ENCODE measurements around the gene ADRM1. TPM values are rescaled to one million over a fixed set of nuclear protein-coding genes. Genes with fewer than 3 reads are reported as not detected.
A peak's percentile ranks its signal among the peaks of the same experiment; 100 is the strongest.

Gene ADRM1
- total RNA-seq, 1 donor from 2014 or later: 47.5 TPM

- ATAC-seq (no peak), DNase-seq (ENCODE audit: low spot score) (no peak)
- intact Hi-C loops (cut with DNase I): no loop called here
Measured at GRCh38 chr20:62276439-62276838, 26.4 kb upstream of the ADRM1 start.

DNA sequence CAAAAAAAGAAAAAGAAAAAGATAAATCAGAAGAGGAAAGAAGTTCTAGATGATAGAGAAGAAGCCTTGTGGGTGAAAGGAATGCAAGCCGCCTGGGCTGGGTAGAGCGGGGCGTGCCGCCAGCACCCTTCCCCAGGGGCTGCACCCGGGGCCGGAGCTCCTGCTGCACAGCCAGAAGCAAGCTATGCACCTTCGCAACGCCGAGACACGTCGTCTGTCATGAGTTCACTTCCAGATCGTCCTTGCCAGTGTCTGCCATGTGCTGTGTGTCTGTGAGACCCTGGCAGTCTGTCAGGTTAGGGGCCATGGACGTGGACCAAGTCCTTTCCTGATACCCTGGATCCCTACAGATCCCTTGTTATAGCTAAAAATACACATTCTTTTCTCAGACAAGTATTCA lies 25.5 kb upstream of the ADRM1 start:
- intact Hi-C loops (cut with DNase I): no loop called here
- peak; percentile 50 for ATAC-seq

DNA sequence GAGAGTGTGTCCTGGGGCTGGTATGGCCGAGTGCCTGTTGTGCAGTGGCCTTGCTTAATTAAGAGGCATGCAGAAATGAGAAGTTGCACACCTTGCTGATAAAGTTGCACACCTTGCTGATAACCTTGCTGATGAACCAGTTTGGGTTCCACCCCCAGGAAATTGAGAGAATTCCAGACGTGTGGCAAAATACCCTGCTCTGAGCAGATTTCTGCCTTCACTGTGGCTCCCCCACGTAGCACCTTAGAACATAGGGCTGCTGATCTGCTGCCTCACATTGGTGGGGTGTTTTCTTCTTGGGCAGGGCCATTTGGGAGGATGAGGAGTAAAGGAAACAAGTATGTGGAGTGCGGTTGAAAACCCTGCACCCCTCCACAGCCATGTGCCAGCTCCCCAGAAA lies 22.5 kb upstream of the ADRM1 start:
- no peak for ATAC-seq
- intact Hi-C loops (cut with DNase I): no loop called here
- no peak for DNase-seq (ENCODE audit: low spot score)

More for the DNA sequence above, 25.5 kb upstream of the ADRM1 start:
- no peak for DNase-seq (ENCODE audit: low spot score)

GRCh38 chr20:62281161-62281933 lies 21.4 kb upstream of the ADRM1 start:
- no peak for ATAC-seq
- intact Hi-C loops (cut with DNase I): no loop called here
- no peak for DNase-seq (ENCODE audit: low spot score)

GRCh38 chr20:62282103-62282502 lies 20.7 kb upstream of the ADRM1 start:
- intact Hi-C loops (cut with DNase I): no loop called here
- DNase-seq (ENCODE audit: low spot score) (no peak), ATAC-seq (no peak)

- ATAC-seq: no peak
- DNase-seq (ENCODE audit: low spot score): no peak
- intact Hi-C loops (cut with DNase I): no loop called here
Measured at GRCh38 chr20:62282877-62283503, 19.8 kb upstream of the ADRM1 start.

GRCh38 chr20:62284448-62284847 lies 18.3 kb upstream of the ADRM1 start:
- intact Hi-C loops (cut with DNase I): no loop called here

GRCh38 chr20:62285151-62285550 lies 17.6 kb upstream of the ADRM1 start:
- ATAC-seq (no peak), DNase-seq (ENCODE audit: low spot score) (no peak)
- intact Hi-C loops (cut with DNase I): no loop called here

More at GRCh38 chr20:62284448-62284847, 18.3 kb upstream of the ADRM1 start:
- ATAC-seq (no peak), DNase-seq (ENCODE audit: low spot score) (no peak)

DNA sequence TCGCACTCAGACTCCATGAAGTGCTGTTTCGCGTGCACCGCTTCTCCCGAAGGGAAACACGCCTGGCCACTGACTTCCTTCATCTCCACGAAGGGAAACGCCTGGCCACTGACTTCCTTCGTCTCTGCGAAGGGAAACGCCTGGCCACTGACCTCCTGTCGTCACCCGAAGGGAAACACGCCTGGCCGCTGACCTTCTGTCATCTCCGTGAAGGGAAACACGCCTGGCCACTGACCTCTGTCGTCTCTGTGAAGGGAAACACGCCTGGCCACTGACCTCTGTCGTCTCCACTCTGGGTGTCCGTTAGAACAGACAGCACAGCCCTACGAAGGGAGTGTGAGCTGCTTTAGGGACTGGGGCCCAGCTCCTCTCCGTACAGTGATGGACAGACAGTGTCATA lies 17.1 kb upstream of the ADRM1 start:
- intact Hi-C loops (cut with DNase I): no loop called here
- DNase-seq (ENCODE audit: low spot score): no peak
- peak; percentile 31 for ATAC-seq

DNA sequence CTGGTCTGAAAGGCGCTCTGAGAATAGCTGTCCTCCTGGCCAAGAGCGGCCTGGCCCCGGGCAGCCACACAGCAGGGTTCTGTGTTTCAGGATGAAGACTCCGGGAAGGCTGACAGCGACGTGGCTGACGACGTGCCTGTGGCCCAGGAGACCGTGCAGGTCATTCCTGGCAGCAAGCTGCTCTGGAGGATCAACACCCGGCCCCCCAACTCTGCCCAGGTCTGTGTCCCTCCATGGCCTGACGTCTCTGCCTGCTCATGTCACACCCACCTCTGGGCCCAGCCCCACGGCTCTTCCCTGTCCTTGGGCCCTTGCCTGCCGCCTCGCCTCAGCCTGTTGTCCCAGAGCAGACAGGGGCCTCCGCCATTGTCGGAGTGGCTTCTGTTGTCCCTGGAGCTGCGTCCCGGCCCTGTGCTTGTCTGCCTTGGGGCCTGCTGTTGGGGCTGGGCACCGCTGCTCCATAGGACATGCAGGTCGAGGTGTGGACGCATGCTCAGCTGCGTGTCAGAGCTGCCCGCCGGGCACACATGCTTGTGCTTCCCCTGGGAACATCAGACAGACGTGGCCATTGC lies 16.2 kb upstream of the ADRM1 start:
- ATAC-seq: no peak
- no peak for DNase-seq (ENCODE audit: low spot score)
- intact Hi-C loops (cut with DNase I): no loop called here

GRCh38 chr20:62287129-62287528 lies 15.7 kb upstream of the ADRM1 start:
- DNase-seq (ENCODE audit: low spot score) (no peak), ATAC-seq (no peak)
- intact Hi-C loops (cut with DNase I): no loop called here

GRCh38 chr20:62287759-62288534 lies 14.8 kb upstream of the ADRM1 start:
- intact Hi-C loops (cut with DNase I): no loop called here

DNA sequence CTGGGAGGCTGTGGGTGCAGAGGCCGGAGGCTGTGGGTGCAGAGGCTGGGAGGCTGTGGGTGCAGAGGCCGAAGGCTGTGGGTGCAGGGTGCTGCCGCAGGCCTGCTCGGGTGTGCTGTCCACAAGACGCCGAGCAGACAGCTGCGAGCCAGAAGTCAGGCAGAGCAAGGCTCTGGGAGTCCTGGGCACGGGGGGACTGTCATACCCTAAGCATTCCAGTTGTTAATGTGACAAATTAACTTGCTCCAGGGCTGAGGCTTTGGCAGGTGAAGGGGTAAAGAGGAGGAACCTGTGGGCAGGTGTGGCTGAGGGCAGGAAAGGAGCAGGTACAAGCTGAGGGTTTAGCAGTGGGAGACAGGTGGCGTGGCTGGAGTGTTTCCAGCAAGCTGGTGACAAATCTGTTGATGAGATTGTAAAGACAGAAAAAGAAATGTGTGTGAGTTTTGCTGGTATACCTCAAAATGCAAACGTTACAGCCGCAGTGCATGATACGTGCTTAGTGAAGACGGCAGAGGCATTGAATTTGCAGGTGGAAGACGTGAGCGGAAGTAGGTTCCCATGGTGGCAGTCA lies 14.2 kb upstream of the ADRM1 start:
- intact Hi-C loops (cut with DNase I): no loop called here
- DNase-seq (ENCODE audit: low spot score): no peak
- ATAC-seq: no peak

More at GRCh38 chr20:62287759-62288534, 14.8 kb upstream of the ADRM1 start:
- ATAC-seq (no peak), DNase-seq (ENCODE audit: low spot score) (no peak)

- DNase-seq (ENCODE audit: low spot score): no peak
- intact Hi-C loops (cut with DNase I): no loop called here
- no peak for ATAC-seq
Measured at GRCh38 chr20:62289131-62289530, 13.7 kb upstream of the ADRM1 start.

DNA sequence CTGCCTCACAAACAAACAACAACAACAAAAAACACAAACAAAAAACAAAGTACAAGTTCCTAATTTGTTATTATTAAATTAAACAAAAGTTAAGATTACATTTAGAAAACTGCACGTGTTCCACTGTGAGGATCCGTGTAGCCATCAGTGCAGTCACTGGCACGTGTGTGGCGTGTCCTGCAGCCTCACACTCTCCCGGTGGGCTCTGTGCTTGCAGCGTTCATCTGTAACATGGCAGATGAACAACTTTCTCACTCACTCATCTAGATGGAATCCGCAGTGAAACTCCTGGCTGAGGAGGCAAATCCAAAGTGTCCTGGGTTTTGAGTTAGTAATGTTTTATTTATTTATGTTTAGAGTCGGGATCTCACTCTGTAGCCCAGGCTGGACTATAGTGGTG lies 12.9 kb upstream of the ADRM1 start:
- intact Hi-C loops (cut with DNase I): no loop called here
- no peak for DNase-seq (ENCODE audit: low spot score)
- ATAC-seq: no peak

- DNase-seq (ENCODE audit: low spot score): no peak
- peak; percentile 35 for ATAC-seq
- intact Hi-C loops (cut with DNase I): no loop called here
Measured at GRCh38 chr20:62291251-62292066, 11.3 kb upstream of the ADRM1 start.

DNA sequence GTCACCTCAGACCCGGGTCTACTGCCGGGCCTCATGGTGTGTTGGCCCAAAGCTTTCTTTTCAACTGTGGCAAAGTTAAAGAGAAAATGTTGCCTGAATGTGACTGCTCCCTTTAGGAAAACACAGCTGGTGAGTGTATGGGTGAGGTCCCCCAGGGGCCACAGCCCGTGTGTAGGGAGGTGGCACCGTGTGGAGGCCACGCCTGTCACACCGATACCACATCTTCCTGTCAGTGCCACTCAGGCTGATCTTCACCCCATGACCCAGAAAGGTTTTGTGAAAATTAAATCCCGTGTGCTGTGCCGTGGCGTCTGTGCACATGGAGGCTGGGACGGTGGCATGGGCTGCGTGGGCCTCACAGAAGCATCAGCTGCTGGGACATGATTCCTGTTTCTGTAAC lies 10.7 kb upstream of the ADRM1 start:
- intact Hi-C loops (cut with DNase I): no loop called here
- DNase-seq (ENCODE audit: low spot score): no peak
- ATAC-seq: no peak

DNA sequence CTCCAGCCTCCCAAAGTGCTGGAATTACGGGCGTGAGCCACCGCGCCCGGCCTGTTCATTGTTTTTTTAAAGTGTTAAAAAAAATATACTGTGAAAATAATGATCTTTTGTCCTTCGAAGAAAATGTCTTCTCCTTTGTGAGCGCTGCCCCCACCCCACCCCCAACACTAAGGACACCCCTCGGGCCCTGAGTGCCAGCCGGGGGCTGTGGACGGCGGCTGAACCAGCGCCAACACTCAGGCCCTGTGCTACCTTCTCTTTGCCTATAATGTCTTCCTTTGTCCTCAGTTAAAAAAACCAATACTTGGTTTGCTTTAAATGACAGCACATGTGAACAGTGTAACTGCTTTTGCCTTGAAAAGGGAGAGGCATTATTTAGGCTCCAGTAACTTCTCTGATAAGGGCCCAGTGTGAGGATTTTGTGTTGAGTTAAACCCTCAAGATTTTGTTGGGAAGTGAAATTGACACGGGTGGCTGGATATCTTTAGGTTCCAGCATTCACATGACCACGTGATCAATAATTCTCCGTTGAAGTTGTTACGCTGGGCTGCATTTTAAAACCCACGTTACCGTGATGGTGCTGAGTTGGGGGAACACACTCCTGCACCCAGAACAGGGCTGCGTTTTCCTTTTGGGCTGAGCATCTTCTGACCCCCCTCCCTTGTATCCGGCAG lies 9.5 kb upstream of the ADRM1 start:
- intact Hi-C loops (cut with DNase I): no loop called here
- DNase-seq (ENCODE audit: low spot score) (no peak), ATAC-seq (no peak)
